HepG2 (cell line): ENCODE data around the gene PNLDC1.
A peak's percentile ranks its signal among the peaks of the same experiment; 100 is the strongest.

ENCODE experiments used
- SCMH1 ChIP-seq: sonication (generic); formaldehyde crosslinking; IDR thresholded peaks from 2 replicates; pipeline ENCODE4 v1.9.0; 2021; ENCODE audit warnings: missing genetic modification reagents, mild to moderate bottlenecking, borderline replicate concordance
- TAF1 ChIP-seq: sonication (generic); formaldehyde crosslinking; IDR thresholded peaks from 2 replicates; pipeline ENCODE4 v1.4.0; 2020; ENCODE audit warnings: missing genetic modification reagents
- XRCC5 ChIP-seq: fragments of 200-400 bp; formaldehyde crosslinking; optimal IDR thresholded peaks from 2 replicates; pipeline ENCODE3; 2017; ENCODE audit warnings: mild to moderate bottlenecking, low read length
- ZNF260 ChIP-seq: sonication (generic); formaldehyde crosslinking; IDR thresholded peaks from 2 replicates; pipeline ENCODE4 v1.4.0; 2020; ENCODE audit warnings: missing genetic modification reagents, low read depth, mild to moderate bottlenecking, borderline replicate concordance
- ZNF34 ChIP-seq: sonication (generic); formaldehyde crosslinking; IDR thresholded peaks from 2 replicates; pipeline ENCODE4 v1.4.0; 2020; ENCODE audit warnings: mild to moderate bottlenecking, missing genetic modification reagents, borderline replicate concordance
- ZNF720 ChIP-seq: sonication (generic); formaldehyde crosslinking; IDR thresholded peaks from 2 replicates; pipeline ENCODE4 v1.4.0; 2020; ENCODE audit warnings: missing genetic modification reagents
- TF ChIP-seq, protein P1 (sequence below): IDR thresholded peaks from 2 replicates; pipeline ENCODE4 v1.6.1; 2012; ENCODE audit warnings: inconsistent platforms
- TF ChIP-seq, protein P2 (sequence below): sonication (generic); formaldehyde crosslinking; IDR thresholded peaks from 2 replicates; pipeline ENCODE4 v1.5.0; 2020; ENCODE audit warnings: mild to moderate bottlenecking, missing genetic modification reagents, moderate library complexity

DNA sequence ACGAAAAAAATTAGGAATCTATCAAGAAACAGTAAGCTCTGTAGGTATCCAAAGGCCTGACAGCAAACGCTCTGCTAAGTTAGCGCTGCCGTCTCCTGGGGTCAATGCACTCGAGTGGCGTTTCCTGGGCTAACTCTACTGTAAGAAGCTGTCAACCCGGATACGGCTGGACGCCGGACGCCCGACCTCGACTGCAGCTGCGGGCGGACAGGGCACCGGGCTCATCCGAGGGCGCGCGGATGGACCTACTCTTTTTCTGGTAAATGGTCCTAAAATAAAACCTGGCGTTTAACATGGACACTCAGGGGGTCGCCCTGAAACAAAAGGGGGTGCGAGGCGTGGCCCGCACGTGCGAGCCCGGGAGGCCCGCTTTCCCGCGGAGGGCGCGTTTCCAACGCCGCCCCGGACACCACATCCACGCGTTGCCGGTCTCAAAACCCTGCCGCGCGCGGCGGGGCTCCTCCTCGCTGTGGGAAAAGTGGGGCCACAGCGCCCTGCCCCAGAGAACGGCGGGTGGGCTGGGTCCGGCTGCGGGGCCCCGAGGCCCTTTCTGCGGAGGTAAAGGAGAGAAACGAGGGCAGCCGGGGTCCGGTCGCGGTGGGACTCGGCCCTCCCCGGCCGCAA lies 11.2 kb upstream of the PNLDC1 start:
- TF ChIP-seq SCMH1 (no peak), ZNF720 (CRISPR knock-in tag) (no peak), ZNF34 (CRISPR knock-in tag) (peak; percentile 55; the same call in 1 of the 2 replicates), XRCC5 (no peak), TAF1 (CRISPR knock-in tag) (no peak), ZNF260 (no peak)
- TF ChIP-seq, protein P1, sequence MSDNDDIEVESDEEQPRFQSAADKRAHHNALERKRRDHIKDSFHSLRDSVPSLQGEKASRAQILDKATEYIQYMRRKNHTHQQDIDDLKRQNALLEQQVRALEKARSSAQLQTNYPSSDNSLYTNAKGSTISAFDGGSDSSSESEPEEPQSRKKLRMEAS, result no peak
- TF ChIP-seq, protein P2, sequence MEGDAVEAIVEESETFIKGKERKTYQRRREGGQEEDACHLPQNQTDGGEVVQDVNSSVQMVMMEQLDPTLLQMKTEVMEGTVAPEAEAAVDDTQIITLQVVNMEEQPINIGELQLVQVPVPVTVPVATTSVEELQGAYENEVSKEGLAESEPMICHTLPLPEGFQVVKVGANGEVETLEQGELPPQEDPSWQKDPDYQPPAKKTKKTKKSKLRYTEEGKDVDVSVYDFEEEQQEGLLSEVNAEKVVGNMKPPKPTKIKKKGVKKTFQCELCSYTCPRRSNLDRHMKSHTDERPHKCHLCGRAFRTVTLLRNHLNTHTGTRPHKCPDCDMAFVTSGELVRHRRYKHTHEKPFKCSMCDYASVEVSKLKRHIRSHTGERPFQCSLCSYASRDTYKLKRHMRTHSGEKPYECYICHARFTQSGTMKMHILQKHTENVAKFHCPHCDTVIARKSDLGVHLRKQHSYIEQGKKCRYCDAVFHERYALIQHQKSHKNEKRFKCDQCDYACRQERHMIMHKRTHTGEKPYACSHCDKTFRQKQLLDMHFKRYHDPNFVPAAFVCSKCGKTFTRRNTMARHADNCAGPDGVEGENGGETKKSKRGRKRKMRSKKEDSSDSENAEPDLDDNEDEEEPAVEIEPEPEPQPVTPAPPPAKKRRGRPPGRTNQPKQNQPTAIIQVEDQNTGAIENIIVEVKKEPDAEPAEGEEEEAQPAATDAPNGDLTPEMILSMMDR, result no peak
